GM10266 (cell line): Measurements from ENCODE around the gene PTPRS.

Source experiments
- DNase-seq: peaks from one replicate; pipeline ENCODE4 v3.0.0; 2012; ENCODE audit errors: extremely low spot score
- TF ChIP-seq, protein P1 (sequence below): IDR thresholded peaks from 2 replicates; pipeline ENCODE4 v1.5.1; 2012; ENCODE audit warnings: mild to moderate bottlenecking, low read depth; ENCODE audit not compliant: control insufficient read depth, insufficient read depth; ENCODE audit errors: missing control alignments

The PTPRS gene

GRCh38 chr19:5308451-5309437 is 31.9 kb downstream of the PTPRS start:
- DNase-seq: no peak
- TF ChIP-seq, protein P1, sequence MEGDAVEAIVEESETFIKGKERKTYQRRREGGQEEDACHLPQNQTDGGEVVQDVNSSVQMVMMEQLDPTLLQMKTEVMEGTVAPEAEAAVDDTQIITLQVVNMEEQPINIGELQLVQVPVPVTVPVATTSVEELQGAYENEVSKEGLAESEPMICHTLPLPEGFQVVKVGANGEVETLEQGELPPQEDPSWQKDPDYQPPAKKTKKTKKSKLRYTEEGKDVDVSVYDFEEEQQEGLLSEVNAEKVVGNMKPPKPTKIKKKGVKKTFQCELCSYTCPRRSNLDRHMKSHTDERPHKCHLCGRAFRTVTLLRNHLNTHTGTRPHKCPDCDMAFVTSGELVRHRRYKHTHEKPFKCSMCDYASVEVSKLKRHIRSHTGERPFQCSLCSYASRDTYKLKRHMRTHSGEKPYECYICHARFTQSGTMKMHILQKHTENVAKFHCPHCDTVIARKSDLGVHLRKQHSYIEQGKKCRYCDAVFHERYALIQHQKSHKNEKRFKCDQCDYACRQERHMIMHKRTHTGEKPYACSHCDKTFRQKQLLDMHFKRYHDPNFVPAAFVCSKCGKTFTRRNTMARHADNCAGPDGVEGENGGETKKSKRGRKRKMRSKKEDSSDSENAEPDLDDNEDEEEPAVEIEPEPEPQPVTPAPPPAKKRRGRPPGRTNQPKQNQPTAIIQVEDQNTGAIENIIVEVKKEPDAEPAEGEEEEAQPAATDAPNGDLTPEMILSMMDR: no peak

DNA sequence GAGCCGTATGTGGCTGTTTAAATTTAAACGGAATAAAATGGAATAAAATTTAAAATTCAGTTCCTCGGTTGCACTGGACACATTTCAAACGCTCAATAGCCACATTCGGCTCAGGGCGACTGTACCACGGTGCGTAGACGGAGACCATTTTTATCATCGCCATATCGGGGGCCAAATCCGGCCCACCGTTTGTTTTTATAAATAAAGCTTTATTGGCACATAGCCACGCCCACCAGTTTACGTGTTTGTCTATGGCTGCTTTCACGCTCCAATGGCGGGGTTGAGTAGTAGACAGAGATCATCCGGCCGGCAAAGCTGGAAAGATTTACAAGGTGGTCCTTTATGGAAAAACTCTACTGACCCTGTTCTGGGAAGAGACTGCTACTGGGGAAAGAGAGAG is 33.0 kb downstream of the PTPRS start:
- TF ChIP-seq, protein P1: no peak

DNA sequence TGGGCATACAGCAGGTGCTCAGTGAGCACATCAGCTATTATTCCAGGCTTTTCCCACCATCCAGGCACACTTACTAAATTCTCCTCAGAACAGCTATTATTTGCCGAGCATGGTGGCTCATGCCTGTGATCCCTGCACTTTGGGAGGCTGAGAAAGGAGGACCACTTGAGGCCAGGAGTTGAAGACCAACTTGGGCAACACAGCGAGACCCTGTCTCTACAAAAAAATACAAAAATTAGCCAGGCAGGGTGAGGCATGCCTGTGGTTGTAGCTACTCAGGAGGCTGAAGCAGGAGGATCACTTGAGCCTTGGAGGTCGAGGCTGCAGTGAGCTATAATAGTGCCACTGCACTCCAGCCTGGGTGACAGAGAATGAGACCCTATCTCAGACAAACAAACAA is 35.4 kb downstream of the PTPRS start:
- TF ChIP-seq, protein P1: no peak
- no peak for DNase-seq

More for the DNA sequence above, 33.0 kb downstream of the PTPRS start:
- no peak for DNase-seq

- TF ChIP-seq, protein P1: no peak
- DNase-seq: no peak
Observed at GRCh38 chr19:5304486-5304885, 36.1 kb downstream of the PTPRS start.

GRCh38 chr19:5303208-5303607 is 37.4 kb downstream of the PTPRS start:
- TF ChIP-seq, protein P1: no peak
- no peak for DNase-seq

GRCh38 chr19:5302396-5302795 is 38.2 kb downstream of the PTPRS start:
- TF ChIP-seq, protein P1: no peak
- DNase-seq: no peak

GRCh38 chr19:5299137-5299536 is 41.5 kb downstream of the PTPRS start:
- TF ChIP-seq, protein P1: no peak
- no peak for DNase-seq
